HG03280 (cell line): Measurements from ENCODE around the gene FAM110A.

Experiments
- ATAC-seq: cut with Tn5 transposase; IDR thresholded peaks from one replicate; pipeline ENCODE4 v1.9.1; 2021; ENCODE audit warnings: mild to moderate bottlenecking, moderate library complexity; ENCODE audit not compliant: unreplicated experiment

Gene FAM110A

DNA sequence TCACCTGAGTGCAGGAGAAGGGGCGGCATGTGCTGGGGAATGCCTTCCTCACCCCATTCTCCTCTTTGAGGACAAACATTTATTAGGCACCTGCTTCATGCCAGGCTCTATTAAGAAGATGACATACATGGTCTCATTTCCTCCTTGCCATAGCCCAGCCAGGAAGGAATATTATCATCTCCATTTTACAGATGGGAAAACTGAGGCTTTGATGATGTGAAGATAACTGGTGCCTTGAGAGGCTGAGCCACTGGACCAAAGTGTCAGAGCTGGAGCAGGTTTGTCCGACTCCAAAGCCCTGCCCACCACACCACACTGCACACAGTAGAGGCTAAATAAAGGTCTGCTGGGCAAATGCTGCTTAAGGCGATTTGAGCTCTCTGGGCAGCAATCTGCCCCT lies 37.2 kb downstream of the FAM110A start:
- no peak for ATAC-seq

GRCh38 chr20:871436-871835 lies 37.9 kb downstream of the FAM110A start:
- ATAC-seq, result no peak

DNA sequence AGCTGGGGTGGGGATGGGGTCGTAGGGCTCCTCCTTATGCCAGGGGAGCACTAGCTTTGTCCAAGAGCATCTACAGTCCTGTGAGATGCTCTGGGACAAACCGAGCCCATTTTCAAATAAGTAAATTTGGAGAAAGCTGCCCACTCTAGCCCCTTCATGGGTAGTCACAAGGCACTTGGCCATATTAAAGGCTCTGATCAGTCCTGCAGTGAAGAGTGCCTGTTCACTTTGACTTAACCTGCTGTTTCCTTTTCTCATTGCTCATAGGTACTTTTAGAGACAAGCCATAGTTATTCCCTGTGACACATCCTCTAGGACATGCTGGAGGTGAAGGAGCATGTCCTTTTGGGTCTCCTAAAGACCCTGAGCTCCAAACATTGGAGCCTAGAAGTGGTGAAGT lies 38.4 kb downstream of the FAM110A start:
- ATAC-seq, result no peak

DNA sequence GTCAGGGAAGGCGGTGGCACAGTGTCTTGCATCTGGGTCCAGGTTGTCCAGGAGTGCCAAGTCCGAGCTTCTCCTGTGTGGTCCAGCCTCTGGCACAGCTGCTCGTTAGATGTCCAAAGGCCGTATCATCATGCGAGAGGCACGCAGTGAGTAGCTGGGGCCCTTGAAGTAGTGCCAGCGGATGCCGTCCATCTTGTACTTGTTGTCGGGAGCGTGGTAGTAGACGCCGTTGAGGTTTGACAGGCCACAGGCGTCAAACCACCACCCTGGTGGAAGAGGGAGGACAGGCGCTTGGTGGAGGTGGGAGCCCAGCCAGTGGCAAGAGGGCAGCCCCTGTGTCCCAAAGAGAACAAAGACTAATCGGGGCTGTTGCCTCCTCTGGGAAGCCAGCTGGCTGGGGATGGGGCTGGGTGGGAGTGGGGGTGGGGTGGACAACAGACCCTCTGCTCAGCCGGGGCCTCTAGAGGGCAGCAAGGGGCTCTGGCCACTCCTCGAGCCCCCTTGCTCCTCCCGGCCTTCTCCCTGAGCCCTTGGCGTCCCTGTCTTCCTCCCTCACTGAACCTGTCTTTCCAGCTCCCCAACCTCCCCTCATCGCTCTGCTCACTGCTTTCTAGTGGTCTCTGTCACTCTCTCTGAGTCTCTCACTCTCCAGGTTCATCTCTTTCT lies 39.5 kb downstream of the FAM110A start:
- no peak for ATAC-seq

GRCh38 chr20:873875-874607 lies 40.5 kb downstream of the FAM110A start:
- no peak for ATAC-seq

DNA sequence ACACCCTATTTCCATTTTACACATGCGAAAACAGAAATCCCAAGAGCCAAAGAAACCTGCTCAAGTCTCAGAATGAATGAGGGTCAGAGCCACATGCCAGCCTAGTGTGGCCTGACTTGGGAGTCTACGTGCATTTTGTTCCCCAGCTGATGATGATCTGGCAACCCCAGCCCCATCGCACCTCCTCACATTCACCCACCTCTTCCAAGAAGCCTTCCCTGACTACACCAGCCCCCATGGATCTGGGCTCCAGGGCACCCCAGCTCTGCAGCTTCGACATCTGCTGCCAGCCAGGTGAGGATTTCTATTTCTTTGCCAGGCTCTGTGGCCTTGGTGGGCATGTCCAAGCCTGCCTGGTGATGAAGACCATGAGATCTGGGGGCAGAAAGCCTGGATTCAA lies 41.6 kb downstream of the FAM110A start:
- ATAC-seq, result no peak

GRCh38 chr20:877814-878213 lies 44.3 kb downstream of the FAM110A start:
- no peak for ATAC-seq

DNA sequence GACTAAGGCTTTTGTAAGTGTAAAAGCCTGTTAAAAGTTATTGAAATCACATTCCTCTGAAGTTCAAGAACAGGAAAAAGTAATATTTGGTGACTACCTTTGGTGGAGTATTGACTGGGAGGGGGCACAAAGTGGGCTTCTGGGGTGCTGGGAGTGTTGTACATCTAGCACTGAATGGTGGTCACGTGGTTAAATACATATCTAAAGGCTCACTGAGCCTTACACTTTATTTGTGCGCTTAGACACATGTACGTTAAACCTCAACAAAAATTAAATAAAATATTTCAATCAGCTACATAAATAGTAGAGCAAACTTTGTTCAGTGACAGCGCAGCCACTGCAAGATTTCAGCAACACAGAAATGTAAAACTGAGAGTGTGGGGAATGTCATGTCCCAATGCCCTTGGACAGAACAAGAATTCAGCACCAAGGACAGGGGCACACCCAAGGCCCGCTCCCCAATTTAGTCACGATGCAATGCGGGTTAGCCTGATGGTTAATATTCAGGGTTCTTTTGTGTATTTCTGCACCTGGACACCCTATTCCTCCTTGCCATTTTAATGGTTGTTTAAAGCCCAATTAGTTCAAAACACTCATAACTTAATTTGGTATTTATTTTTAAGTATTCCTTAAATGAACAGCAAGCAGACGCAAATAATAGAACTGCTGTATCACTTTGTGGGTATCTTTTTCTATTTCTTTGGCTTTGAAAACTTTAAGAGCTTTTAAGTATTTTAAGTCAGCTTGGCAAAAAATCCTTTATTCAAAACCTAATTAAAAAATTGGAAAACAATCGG lies 45.2 kb downstream of the FAM110A start:
- ATAC-seq, result no peak

GRCh38 chr20:879626-880025 lies 46.1 kb downstream of the FAM110A start:
- no peak for ATAC-seq

GRCh38 chr20:881051-881782 lies 47.7 kb downstream of the FAM110A start:
- ATAC-seq, result no peak

- no peak for ATAC-seq
Observed at GRCh38 chr20:881783-882144, 48.2 kb downstream of the FAM110A start.

GRCh38 chr20:884983-885952 lies 51.8 kb downstream of the FAM110A start:
- ATAC-seq, result no peak

DNA sequence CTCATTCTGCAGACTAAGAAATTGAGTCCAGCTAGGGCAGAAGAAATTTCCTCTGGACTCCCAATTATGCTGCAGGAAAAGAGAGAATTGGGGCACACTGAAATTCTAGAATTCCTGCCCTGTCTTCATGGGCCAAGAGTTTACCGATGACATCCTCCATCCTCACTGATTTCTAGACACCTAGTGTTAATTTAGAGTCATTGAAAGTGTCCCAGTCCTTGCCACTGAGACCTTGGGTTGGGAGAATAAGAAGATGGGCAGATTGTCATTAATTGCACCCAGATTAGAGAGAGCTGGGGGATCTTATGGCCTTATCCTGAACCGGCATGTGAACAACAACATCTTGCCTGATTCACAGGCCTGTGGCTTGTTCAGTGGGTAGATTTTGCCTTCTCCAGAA lies 53.6 kb downstream of the FAM110A start:
- ATAC-seq, result no peak

DNA sequence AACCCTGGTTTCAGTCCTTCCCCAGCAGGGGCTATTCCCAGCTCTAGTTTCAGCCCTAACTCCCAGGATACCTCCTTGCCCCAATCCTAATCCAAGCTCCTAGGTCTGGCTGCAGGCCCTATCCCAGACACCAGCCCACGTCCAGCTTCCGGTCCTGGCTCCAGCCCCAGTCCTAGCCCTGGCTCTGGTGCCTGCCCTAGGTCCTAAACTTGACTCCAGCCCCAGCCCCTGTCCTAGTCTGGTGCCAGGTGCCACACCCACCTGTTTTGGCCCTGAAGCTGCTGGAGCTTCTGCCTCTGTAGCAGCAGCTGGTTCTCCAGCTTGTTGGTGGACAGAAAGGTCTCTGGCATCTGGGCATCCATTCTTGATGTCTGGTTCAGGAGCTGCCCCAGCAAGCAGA lies 54.5 kb downstream of the FAM110A start:
- ATAC-seq, result no peak

GRCh38 chr20:889106-889505 lies 55.6 kb downstream of the FAM110A start:
- no peak for ATAC-seq

DNA sequence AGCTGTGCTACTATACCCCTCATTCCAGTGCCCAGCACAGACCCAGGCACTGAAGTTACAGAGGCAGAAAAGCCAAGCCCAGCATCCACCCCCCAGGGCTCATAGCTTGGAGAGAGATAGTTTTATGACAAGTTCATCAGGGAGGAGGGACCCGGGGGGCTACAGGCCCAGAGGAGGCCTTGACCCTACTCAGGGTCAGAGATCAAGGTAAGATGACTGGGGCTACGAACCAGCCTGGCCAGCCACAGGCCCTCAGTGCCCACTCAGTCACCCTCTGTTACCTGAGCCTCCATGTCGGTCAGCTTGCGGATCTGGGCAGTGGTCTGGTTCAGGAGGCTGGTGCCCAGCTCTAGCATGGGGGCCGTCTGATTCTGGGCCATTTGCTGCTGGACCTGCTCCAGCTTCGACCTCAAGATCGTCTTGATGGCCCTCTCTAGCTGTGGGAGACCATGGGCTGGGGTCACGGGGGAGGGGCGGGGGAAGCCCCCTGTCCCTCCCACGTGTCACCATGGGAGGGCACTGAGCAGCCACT lies 56.5 kb downstream of the FAM110A start:
- no peak for ATAC-seq

DNA sequence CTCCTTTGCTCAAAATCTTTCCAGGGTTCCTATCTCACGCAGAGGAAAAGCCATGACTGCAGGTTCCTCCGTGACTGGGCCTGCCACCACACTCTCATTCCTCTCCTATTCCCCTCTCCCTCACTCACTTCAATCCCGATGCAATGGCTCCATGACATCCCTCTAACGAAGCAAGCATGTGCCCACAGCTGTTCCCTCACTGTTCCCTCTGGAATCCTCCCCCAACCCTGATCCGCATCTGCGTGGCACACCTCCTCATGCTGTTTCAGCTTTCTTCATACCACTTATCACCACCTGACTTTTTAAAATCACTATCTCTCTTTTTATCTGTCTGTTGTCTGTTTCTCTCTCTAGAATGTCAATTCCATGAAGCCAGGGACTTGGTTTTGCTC lies 57.1 kb downstream of the FAM110A start:
- no peak for ATAC-seq

GRCh38 chr20:891058-891705 lies 57.7 kb downstream of the FAM110A start:
- ATAC-seq, result no peak

- ATAC-seq, result no peak
Observed at GRCh38 chr20:891706-892080, 58.2 kb downstream of the FAM110A start.
